Neural progenitor cell (in vitro differentiated cells): ENCODE results near the gene PRELP.

Experiments used
- EZH2 ChIP-seq: fragments of 200-600 bp; sonication (generic); IDR thresholded peaks from 2 replicates; pipeline ENCODE4 v1.6.1; 2017; ENCODE audit warnings: antibody characterized with exemption, mild to moderate bottlenecking, moderate library complexity
- TF ChIP-seq, protein P1 (sequence below): fragments of 200-600 bp; sonication (generic); IDR thresholded peaks from 2 replicates; pipeline ENCODE4 v1.5.1; 2017; ENCODE audit warnings: antibody characterized with exemption, mild to moderate bottlenecking

GRCh38 chr1:203464226-203464625 lies 11.4 kb upstream of the PRELP start:
- TF ChIP-seq, protein P1, sequence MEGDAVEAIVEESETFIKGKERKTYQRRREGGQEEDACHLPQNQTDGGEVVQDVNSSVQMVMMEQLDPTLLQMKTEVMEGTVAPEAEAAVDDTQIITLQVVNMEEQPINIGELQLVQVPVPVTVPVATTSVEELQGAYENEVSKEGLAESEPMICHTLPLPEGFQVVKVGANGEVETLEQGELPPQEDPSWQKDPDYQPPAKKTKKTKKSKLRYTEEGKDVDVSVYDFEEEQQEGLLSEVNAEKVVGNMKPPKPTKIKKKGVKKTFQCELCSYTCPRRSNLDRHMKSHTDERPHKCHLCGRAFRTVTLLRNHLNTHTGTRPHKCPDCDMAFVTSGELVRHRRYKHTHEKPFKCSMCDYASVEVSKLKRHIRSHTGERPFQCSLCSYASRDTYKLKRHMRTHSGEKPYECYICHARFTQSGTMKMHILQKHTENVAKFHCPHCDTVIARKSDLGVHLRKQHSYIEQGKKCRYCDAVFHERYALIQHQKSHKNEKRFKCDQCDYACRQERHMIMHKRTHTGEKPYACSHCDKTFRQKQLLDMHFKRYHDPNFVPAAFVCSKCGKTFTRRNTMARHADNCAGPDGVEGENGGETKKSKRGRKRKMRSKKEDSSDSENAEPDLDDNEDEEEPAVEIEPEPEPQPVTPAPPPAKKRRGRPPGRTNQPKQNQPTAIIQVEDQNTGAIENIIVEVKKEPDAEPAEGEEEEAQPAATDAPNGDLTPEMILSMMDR: no peak
- no peak for TF ChIP-seq EZH2
